OCI-M2 (cell line): Measurements from ENCODE around the gene PRRT3.
"Not testable (repeated sequence)": the region's sequence is repeated elsewhere in the genome, so short reads cannot be mapped to it uniquely, and the experiment has no call there.

Source experiments
- DNase-seq: peaks from one replicate; lab custom pipeline; 2025; ENCODE audit not compliant: unreplicated experiment; lab: John Stamatoyannopoulos, UW

PRRT3 gene

GRCh38 chr3:9918261-9919038 is 33.8 kb downstream of the PRRT3 start:
- no peak for DNase-seq

GRCh38 chr3:9917820-9918219 is 34.4 kb downstream of the PRRT3 start:
- no peak for DNase-seq

GRCh38 chr3:9916734-9917680 is 35.2 kb downstream of the PRRT3 start, which contains the start of gene IL17RC:
TSS of gene IL17RC (plus strand) at chr3:9917098. CDS start at chr3:9917316, 218 bp downstream.
- no peak for DNase-seq

GRCh38 chr3:9916346-9916733 is 35.9 kb downstream of the PRRT3 start:
- no peak for DNase-seq

GRCh38 chr3:9915254-9916141 is 36.7 kb downstream of the PRRT3 start:
- no peak for DNase-seq

- DNase-seq: no peak
These were observed 37.5 kb downstream of the PRRT3 start for GRCh38 chr3:9914559-9915253.

GRCh38 chr3:9914011-9914410 is 38.2 kb downstream of the PRRT3 start:
- DNase-seq: no peak

GRCh38 chr3:9913601-9914000 is 38.6 kb downstream of the PRRT3 start:
- no peak for DNase-seq

GRCh38 chr3:9912294-9912935 is 39.8 kb downstream of the PRRT3 start:
- DNase-seq: no peak

GRCh38 chr3:9911863-9912262 is 40.3 kb downstream of the PRRT3 start:
- no peak for DNase-seq

- DNase-seq: no peak
These were observed 42.8 kb downstream of the PRRT3 start for GRCh38 chr3:9909221-9910013.

GRCh38 chr3:9908286-9908685 is 43.9 kb downstream of the PRRT3 start:
- DNase-seq: no peak

GRCh38 chr3:9906480-9906879 is 45.7 kb downstream of the PRRT3 start:
- no peak for DNase-seq

- DNase-seq: no peak
These were observed 48.3 kb downstream of the PRRT3 start for GRCh38 chr3:9903904-9904303.

- no peak for DNase-seq
These were observed 49.0 kb downstream of the PRRT3 start for GRCh38 chr3:9903238-9903624.

- no peak for DNase-seq
These were observed 49.6 kb downstream of the PRRT3 start, which contains the start of gene IL17RE for GRCh38 chr3:9902372-9903237. TSS of gene IL17RE (plus strand) at chr3:9902848. CDS start at chr3:9902933, 85 bp downstream.

- DNase-seq: no peak
These were observed 50.2 kb downstream of the PRRT3 start for GRCh38 chr3:9901967-9902366.

- not testable (repeated sequence) for DNase-seq
These were observed 51.2 kb downstream of the PRRT3 start for GRCh38 chr3:9900965-9901415.
